ENCODE results near the gene OR2V2.
"Not testable (repeated sequence)": the region's sequence is repeated elsewhere in the genome, so short reads cannot be mapped to it uniquely, and the experiment has no call there.

OR2V2 gene

GRCh38 chr5:181114844-181115778, 32.3 kb upstream of the OR2V2 start:
- no peak for DNase-seq (ENCODE audit: low read depth, low spot score)

GRCh38 chr5:181118369-181118768, 29.0 kb upstream of the OR2V2 start:
- DNase-seq (ENCODE audit: low read depth, low spot score), result no peak

- DNase-seq (ENCODE audit: low read depth, low spot score), result no peak
Observed at GRCh38 chr5:181119105-181119504, 28.3 kb upstream of the OR2V2 start.

GRCh38 chr5:181120306-181120705, 27.1 kb upstream of the OR2V2 start:
- DNase-seq (ENCODE audit: low read depth, low spot score), result no peak

GRCh38 chr5:181120761-181121160, 26.6 kb upstream of the OR2V2 start:
- DNase-seq (ENCODE audit: low read depth, low spot score), result no peak

- DNase-seq (ENCODE audit: low read depth, low spot score), result no peak
Observed at GRCh38 chr5:181121675-181122561, 25.5 kb upstream of the OR2V2 start.

GRCh38 chr5:181124526-181124925, 22.9 kb upstream of the OR2V2 start:
- DNase-seq (ENCODE audit: low read depth, low spot score), result no peak

GRCh38 chr5:181126841-181127240, 20.5 kb upstream of the OR2V2 start:
- no peak for DNase-seq (ENCODE audit: low read depth, low spot score)

- DNase-seq (ENCODE audit: low read depth, low spot score), result no peak
Observed at GRCh38 chr5:181127456-181127855, 19.9 kb upstream of the OR2V2 start.

GRCh38 chr5:181127907-181128626, 19.3 kb upstream of the OR2V2 start:
- DNase-seq (ENCODE audit: low read depth, low spot score), result no peak

GRCh38 chr5:181129601-181130000, 17.8 kb upstream of the OR2V2 start:
- no peak for DNase-seq (ENCODE audit: low read depth, low spot score)

- DNase-seq (ENCODE audit: low read depth, low spot score), result not testable (repeated sequence)
Observed at GRCh38 chr5:181130081-181130480, 17.3 kb upstream of the OR2V2 start.

GRCh38 chr5:181130832-181131496, 16.4 kb upstream of the OR2V2 start, which contains the start of gene OR2V1:
Gene OR2V1, minus strand, starts transcription at chr5:181131169. Its CDS starts 5,865 bp downstream, at chr5:181125304.
- DNase-seq (ENCODE audit: low read depth, low spot score), result no peak

- DNase-seq (ENCODE audit: low read depth, low spot score), result no peak
Observed at GRCh38 chr5:181131514-181131913, 15.9 kb upstream of the OR2V2 start.

- DNase-seq (ENCODE audit: low read depth, low spot score), result no peak
Observed at GRCh38 chr5:181133083-181133482, 14.3 kb upstream of the OR2V2 start.

GRCh38 chr5:181133610-181134231, 13.7 kb upstream of the OR2V2 start:
- peak; percentile 32 for DNase-seq (ENCODE audit: low read depth, low spot score)

- DNase-seq (ENCODE audit: low read depth, low spot score), result no peak
Observed at GRCh38 chr5:181134259-181134658, 13.1 kb upstream of the OR2V2 start.

- no peak for DNase-seq (ENCODE audit: low read depth, low spot score)
Observed at GRCh38 chr5:181136361-181136955, 10.9 kb upstream of the OR2V2 start.

- DNase-seq (ENCODE audit: low read depth, low spot score), result no peak
Observed at GRCh38 chr5:181138258-181138657, 9.1 kb upstream of the OR2V2 start.

- no peak for DNase-seq (ENCODE audit: low read depth, low spot score)
Observed at GRCh38 chr5:181140766-181141165, 6.6 kb upstream of the OR2V2 start.

Data from smooth muscle cell of the brain vasculature (primary cell).